CD14-positive monocyte (primary cell): ENCODE results near the gene RAX2. TPM values are rescaled to one million over a fixed set of nuclear protein-coding genes. Genes with fewer than 3 reads are reported as not detected.

ENCODE experiments used
- DNase-seq, 3 donors: peaks; one replicate each; pipeline ENCODE4 v3.0.0-alpha.2; 2011 to 2022
- H2AFZ ChIP-seq: 2 replicates; pipeline ENCODE4 v1.6.0; 2012; ENCODE audit warnings: mild to moderate bottlenecking, low read depth, low read length, inconsistent platforms; ENCODE audit not compliant: insufficient read depth, poor library complexity, severe bottlenecking
- H3K27ac ChIP-seq, 2 donors: 1 replicate in 1 of 2; 2 replicates in 1 of 2; pipeline ENCODE4 v1.5.1; 2012 to 2013; ENCODE audit warnings: low read length in 2 of 2, control low read depth in 1 of 2, inconsistent platforms in 1 of 2, low read depth in 1 of 2, mild to moderate bottlenecking in 1 of 2
- H3K27me3 ChIP-seq, 2 donors: one replicate each; pipeline versions ENCODE4 v1.6.0 to v1.6.1; 2011 to 2013; ENCODE audit warnings: low read length in 2 of 2; ENCODE audit not compliant: control insufficient read depth in 2 of 2, insufficient read depth in 2 of 2
- H3K36me3 ChIP-seq, 2 donors: replicated peaks in 1 of 2; 1 replicate in 1 of 2; 2 replicates in 1 of 2; pipeline versions ENCODE4 v1.5.1 to v1.6.1; 2012 to 2013; ENCODE audit warnings: low read length in 2 of 2, control low read depth in 1 of 2, inconsistent platforms in 1 of 2, mild to moderate bottlenecking in 1 of 2; ENCODE audit not compliant: insufficient read depth in 2 of 2, control insufficient read depth in 1 of 2
- H3K4me1 ChIP-seq, 2 donors: 1 replicate in 1 of 2; 2 replicates in 1 of 2; pipeline versions ENCODE4 v1.5.1 to v1.6.1; 2012 to 2013; ENCODE audit warnings: low read length in 2 of 2, control low read depth in 1 of 2, inconsistent platforms in 1 of 2, mild to moderate bottlenecking in 1 of 2, moderate library complexity in 1 of 2; ENCODE audit not compliant: insufficient read depth in 2 of 2, control insufficient read depth in 1 of 2
- H3K4me2 ChIP-seq: replicated peaks from 2 replicates; pipeline ENCODE3; 2012; ENCODE audit warnings: low read length, moderate library complexity, mild to moderate bottlenecking; ENCODE audit not compliant: poor library complexity, severe bottlenecking; ENCODE audit errors: extremely low read depth
- H3K4me3 ChIP-seq, 3 experiments: fragments of 200-600 bp in 1 of 3; sonication (generic) in 1 of 3; replicated peaks in 1 of 3; 1 replicate in 2 of 3; 2 replicates in 1 of 3; pipeline ENCODE4 v1.5.1; 2011 to 2013; ENCODE audit warnings: low read length in 3 of 3, mild to moderate bottlenecking in 3 of 3, control low read depth in 2 of 3, low read depth in 2 of 3, inconsistent platforms in 1 of 3, moderate library complexity in 1 of 3
- H3K79me2 ChIP-seq: 2 replicates; pipeline ENCODE4 v1.6.0; 2012; ENCODE audit warnings: mild to moderate bottlenecking, control low read depth, inconsistent platforms, low read length, moderate library complexity; ENCODE audit not compliant: insufficient read depth
- H3K9ac ChIP-seq: 2 replicates; pipeline ENCODE4 v1.6.0; 2017; ENCODE audit warnings: low read length, mild to moderate bottlenecking; ENCODE audit not compliant: insufficient read depth, poor library complexity, severe bottlenecking
- H3K9me3 ChIP-seq, 2 donors: replicated peaks in 1 of 2; 1 replicate in 1 of 2; 2 replicates in 1 of 2; pipeline versions ENCODE4 v1.5.1 to v1.6.1; 2012 to 2013; ENCODE audit warnings: low read length in 2 of 2, control low read depth in 1 of 2; ENCODE audit not compliant: control insufficient read depth in 1 of 2, insufficient read depth in 1 of 2
- H4K20me1 ChIP-seq: 2 replicates; pipeline ENCODE4 v1.6.0; 2012; ENCODE audit warnings: mild to moderate bottlenecking, low read length, control low read depth, moderate library complexity; ENCODE audit not compliant: insufficient read depth
- H3K27ac Mint-ChIP-seq, 7 donors: one replicate each; pipeline ENCODE4 v1.8.0; 2020; ENCODE audit warnings: mild to moderate bottlenecking in 7 of 7, mixed read lengths in 7 of 7, moderate library complexity in 6 of 7, inconsistent platforms in 2 of 7
- H3K27me3 Mint-ChIP-seq, 3 donors: one replicate each; pipeline ENCODE4 v1.8.0; 2021 to 2022; ENCODE audit warnings: low read depth in 3 of 3, mild to moderate bottlenecking in 3 of 3, mixed read lengths in 3 of 3, moderate library complexity in 3 of 3, inconsistent platforms in 1 of 3
- H3K36me3 Mint-ChIP-seq, 2 donors: one replicate each; pipeline ENCODE4 v1.8.0; 2020; ENCODE audit warnings: mixed read lengths in 2 of 2, inconsistent platforms in 1 of 2, mild to moderate bottlenecking in 1 of 2
- H3K4me1 Mint-ChIP-seq: one replicate; pipeline ENCODE4 v1.8.0; 2020; ENCODE audit warnings: mild to moderate bottlenecking, mixed read lengths
- H3K4me3 Mint-ChIP-seq, 2 donors: one replicate each; pipeline ENCODE4 v1.8.0; 2020; ENCODE audit warnings: mild to moderate bottlenecking in 2 of 2, mixed read lengths in 2 of 2, moderate library complexity in 1 of 2
- H3K9me3 Mint-ChIP-seq, 7 donors: one replicate each; pipeline ENCODE4 v1.8.0; 2020 to 2022; ENCODE audit warnings: mixed read lengths in 7 of 7, mild to moderate bottlenecking in 6 of 7, moderate library complexity in 6 of 7, inconsistent platforms in 2 of 7
- CTCF ChIP-seq: fragments of 200-600 bp; IDR thresholded peaks from one replicate; pipeline ENCODE4 v1.8.0; 2022; ENCODE audit warnings: antibody characterized with exemption, mild to moderate bottlenecking
- WGBS: methylation state at CpG from one replicate; pipeline ENCODE4 v1.1.5; 2013; ENCODE audit warnings: missing lambda C conversion rate; ENCODE audit not compliant: insufficient coverage; 5-methylcytosine and 5-hydroxymethylcytosine counted together
- intact Hi-C, 2 donors: fragments of 100-400 bp; cut with micrococcal nuclease; formaldehyde crosslinking; loops; one replicate each; pipeline versions ENCODE4 v1.15.0 to v1.15.1; 2023
- polyA plus RNA-seq, 3 donors: library from polyadenylated mRNA; depleted of rRNA in 1 of 3; unstranded in 2 of 3; stranded (reverse) in 1 of 3; fragments of 300-500 nt in 2 of 3; fragments of >200 nt in 1 of 3; fragmentation: Illumina TruSeq in 2 of 3; gene quantifications; 1 replicate in 2 of 3; 2 replicates in 1 of 3; pipeline ENCODE4 v1.2.3, GENCODE V29; 2012 to 2021

RAX2 gene
- polyA plus RNA-seq, 3 donors: not detected

- Mint-ChIP-seq H3K27ac (no peak overlapping the region), H3K27me3 (peaks cover 0 to 6% (median 1%) of the 10 kb centered on the region in 3 donors), H3K4me3 (no peak overlapping the region), H3K9me3 (peaks cover 19 to 35% (median 23%) of the 10 kb centered on the region in 7 donors), H3K36me3 (peaks cover 1 to 7% of the 10 kb centered on the region in 2 donors), H3K4me1 (no peaks in the 10 kb centered on the region)
- no peak for DNase-seq
- H3K4me3 ChIP-seq: no peak overlapping the region
- no peaks in the 10 kb centered on the region for H3K27me3 ChIP-seq
- H3K36me3 ChIP-seq: no peaks in the 10 kb centered on the region
- 90% methylated on average over 40 of the region's 44 CpGs for WGBS
- no peak for TF ChIP-seq CTCF
- no peaks in the 10 kb centered on the region for H4K20me1 ChIP-seq
- no peaks in the 10 kb centered on the region for H3K79me2 ChIP-seq
- intact Hi-C loops: no loop called here
- no peak overlapping the region for H3K27ac ChIP-seq
- H3K9me3 ChIP-seq: peaks cover 22 to 32% of the 10 kb centered on the region in 2 donors
- H3K4me1 ChIP-seq: no peaks in the 10 kb centered on the region
- H3K4me2 ChIP-seq: no peak overlapping the region
- no peak overlapping the region for H2AFZ ChIP-seq
- no peak overlapping the region for H3K9ac ChIP-seq
Observed at GRCh38 chr19:3778899-3779723, 7.1 kb upstream of the RAX2 start.

- Histone ChIP-seq H3K9ac (no peak overlapping the region), H4K20me1 (no peaks in the 10 kb centered on the region), H3K4me1 (no peaks in the 10 kb centered on the region), H3K9me3 (peaks cover 22 to 27% of the 10 kb centered on the region in 2 donors), H3K36me3 (no peaks in the 10 kb centered on the region), H3K4me2 (no peak overlapping the region), H3K4me3 (no peak overlapping the region), H3K79me2 (no peaks in the 10 kb centered on the region), H2AFZ (no peak overlapping the region), H3K27me3 (no peaks in the 10 kb centered on the region), H3K27ac (no peak overlapping the region)
- Mint-ChIP-seq H3K27ac (no peak overlapping the region), H3K4me1 (no peaks in the 10 kb centered on the region), H3K27me3 (peaks cover 0 to 6% (median 1%) of the 10 kb centered on the region in 3 donors), H3K4me3 (no peak overlapping the region), H3K36me3 (peaks cover 1 to 7% of the 10 kb centered on the region in 2 donors), H3K9me3 (peaks cover 19 to 31% (median 23%) of the 10 kb centered on the region in 7 donors)
- intact Hi-C loops: no loop called here
- no peak for DNase-seq
- 97% methylated on average over 31 of the region's 37 CpGs for WGBS
- TF ChIP-seq CTCF: no peak
Observed at GRCh38 chr19:3778104-3778867, 6.3 kb upstream of the RAX2 start.
